Iris pigment epithelial cell (primary cell): ENCODE measurements around the gene CFHR1.

Experiments used
- DNase-seq: peaks from one replicate; pipeline ENCODE4 v3.0.0-alpha.2; 2011; ENCODE audit warnings: low read depth

Gene CFHR1

GRCh38 chr1:196877964-196878363, 58.4 kb downstream of the CFHR1 start:
- DNase-seq = peak; percentile 3
